ENCODE results near the gene SETBP1.

SETBP1 gene

DNA sequence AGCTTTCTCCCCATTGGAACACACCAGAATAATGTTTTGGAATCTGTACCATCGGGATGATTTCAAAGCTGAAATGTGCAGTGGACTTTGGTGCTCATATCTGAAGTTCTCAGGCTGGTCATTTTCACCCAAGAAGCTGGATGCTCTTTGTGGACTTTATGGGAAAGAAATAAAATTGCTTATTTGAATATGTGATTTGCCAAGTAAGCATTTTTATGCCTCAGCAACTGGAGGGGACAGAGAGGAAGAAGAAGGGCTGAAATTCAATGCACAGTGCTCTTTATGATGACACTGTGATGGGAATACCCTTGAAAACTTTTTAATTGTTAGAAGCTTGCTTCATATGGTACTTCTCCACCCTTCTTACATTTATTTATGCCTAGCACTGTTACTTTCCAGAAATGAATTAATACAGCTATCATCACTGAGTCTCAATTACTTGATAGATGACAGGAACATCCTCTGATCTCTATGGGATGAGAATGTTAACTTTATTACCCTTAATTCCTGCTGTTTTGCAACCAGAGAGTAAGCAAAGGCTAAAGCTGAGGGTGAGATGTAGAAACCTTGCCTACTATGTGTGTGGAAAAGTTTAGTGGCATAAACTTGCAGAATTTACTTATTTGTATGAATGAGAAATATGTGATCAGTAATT lies 23.6 kb downstream of the SETBP1 start (continued):
- TF ChIP-seq, protein P1, sequence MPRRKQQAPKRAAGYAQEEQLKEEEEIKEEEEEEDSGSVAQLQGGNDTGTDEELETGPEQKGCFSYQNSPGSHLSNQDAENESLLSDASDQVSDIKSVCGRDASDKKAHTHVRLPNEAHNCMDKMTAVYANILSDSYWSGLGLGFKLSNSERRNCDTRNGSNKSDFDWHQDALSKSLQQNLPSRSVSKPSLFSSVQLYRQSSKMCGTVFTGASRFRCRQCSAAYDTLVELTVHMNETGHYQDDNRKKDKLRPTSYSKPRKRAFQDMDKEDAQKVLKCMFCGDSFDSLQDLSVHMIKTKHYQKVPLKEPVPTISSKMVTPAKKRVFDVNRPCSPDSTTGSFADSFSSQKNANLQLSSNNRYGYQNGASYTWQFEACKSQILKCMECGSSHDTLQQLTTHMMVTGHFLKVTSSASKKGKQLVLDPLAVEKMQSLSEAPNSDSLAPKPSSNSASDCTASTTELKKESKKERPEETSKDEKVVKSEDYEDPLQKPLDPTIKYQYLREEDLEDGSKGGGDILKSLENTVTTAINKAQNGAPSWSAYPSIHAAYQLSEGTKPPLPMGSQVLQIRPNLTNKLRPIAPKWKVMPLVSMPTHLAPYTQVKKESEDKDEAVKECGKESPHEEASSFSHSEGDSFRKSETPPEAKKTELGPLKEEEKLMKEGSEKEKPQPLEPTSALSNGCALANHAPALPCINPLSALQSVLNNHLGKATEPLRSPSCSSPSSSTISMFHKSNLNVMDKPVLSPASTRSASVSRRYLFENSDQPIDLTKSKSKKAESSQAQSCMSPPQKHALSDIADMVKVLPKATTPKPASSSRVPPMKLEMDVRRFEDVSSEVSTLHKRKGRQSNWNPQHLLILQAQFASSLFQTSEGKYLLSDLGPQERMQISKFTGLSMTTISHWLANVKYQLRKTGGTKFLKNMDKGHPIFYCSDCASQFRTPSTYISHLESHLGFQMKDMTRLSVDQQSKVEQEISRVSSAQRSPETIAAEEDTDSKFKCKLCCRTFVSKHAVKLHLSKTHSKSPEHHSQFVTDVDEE (CRISPR knock-in tag; IDR thresholded peaks at IDR 0.05), result no peak
- no peak for TF ChIP-seq PPARA (CRISPR knock-in tag; IDR thresholded peaks at IDR 0.05; ENCODE audit: borderline replicate concordance)
- TF ChIP-seq, protein P2, sequence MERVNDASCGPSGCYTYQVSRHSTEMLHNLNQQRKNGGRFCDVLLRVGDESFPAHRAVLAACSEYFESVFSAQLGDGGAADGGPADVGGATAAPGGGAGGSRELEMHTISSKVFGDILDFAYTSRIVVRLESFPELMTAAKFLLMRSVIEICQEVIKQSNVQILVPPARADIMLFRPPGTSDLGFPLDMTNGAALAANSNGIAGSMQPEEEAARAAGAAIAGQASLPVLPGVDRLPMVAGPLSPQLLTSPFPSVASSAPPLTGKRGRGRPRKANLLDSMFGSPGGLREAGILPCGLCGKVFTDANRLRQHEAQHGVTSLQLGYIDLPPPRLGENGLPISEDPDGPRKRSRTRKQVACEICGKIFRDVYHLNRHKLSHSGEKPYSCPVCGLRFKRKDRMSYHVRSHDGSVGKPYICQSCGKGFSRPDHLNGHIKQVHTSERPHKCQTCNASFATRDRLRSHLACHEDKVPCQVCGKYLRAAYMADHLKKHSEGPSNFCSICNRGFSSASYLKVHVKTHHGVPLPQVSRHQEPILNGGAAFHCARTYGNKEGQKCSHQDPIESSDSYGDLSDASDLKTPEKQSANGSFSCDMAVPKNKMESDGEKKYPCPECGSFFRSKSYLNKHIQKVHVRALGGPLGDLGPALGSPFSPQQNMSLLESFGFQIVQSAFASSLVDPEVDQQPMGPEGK (CRISPR knock-in tag; IDR thresholded peaks at IDR 0.05; ENCODE audit: borderline replicate concordance), result no peak
- no peak for TF ChIP-seq ARNTL (CRISPR knock-in tag; IDR thresholded peaks at IDR 0.05; ENCODE audit: borderline replicate concordance, low read depth)
- no peak for TF ChIP-seq ESRRG (CRISPR knock-in tag; IDR thresholded peaks at IDR 0.05)
- no peak for TF ChIP-seq RARB (CRISPR knock-in tag; IDR thresholded peaks at IDR 0.05)

DNA sequence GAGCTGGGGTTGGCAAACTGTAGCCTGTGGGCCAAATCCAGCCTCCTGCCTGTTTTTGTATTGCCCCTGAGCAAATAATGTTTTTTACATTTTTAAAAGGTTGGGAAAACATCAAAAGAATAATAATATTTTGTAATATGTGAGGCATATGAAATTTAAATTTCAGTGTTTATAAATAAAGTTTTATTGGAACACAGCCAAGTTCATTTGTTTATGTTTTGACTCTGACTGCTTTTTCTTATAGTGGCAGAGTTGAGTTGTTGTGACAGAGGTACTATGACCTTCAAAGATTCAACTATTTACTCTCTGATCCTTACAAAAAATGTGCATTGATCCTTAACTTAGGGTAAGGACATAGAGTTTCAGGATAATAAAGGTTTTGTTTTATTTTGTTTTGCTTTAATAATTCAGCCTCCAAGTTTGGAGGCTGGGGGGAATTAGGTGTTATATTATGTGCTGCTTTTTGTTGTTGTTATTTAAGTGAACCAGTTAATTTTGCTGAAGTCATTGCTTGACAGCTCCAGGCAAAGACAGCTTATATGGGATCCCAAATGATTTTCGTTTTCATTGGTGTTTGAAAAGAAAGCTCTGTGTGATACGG lies 24.5 kb downstream of the SETBP1 start:
- ATAC-seq, result no peak
- TF ChIP-seq SNAI2 (CRISPR knock-in tag; IDR thresholded peaks at IDR 0.05) (no peak), ZFP3 (CRISPR knock-in tag; IDR thresholded peaks at IDR 0.05) (no peak)
- TF ChIP-seq, protein P2 (CRISPR knock-in tag; IDR thresholded peaks at IDR 0.05; ENCODE audit: borderline replicate concordance), result no peak
- TF ChIP-seq, protein P1 (CRISPR knock-in tag; IDR thresholded peaks at IDR 0.05), result no peak

GRCh38 chr18:44708451-44709083 lies 27.9 kb downstream of the SETBP1 start:
- TF ChIP-seq, protein P1 (CRISPR knock-in tag; IDR thresholded peaks at IDR 0.05), result no peak
- TF ChIP-seq ARNTL (CRISPR knock-in tag; IDR thresholded peaks at IDR 0.05; ENCODE audit: borderline replicate concordance, low read depth), result no peak
- TF ChIP-seq, protein P3, sequence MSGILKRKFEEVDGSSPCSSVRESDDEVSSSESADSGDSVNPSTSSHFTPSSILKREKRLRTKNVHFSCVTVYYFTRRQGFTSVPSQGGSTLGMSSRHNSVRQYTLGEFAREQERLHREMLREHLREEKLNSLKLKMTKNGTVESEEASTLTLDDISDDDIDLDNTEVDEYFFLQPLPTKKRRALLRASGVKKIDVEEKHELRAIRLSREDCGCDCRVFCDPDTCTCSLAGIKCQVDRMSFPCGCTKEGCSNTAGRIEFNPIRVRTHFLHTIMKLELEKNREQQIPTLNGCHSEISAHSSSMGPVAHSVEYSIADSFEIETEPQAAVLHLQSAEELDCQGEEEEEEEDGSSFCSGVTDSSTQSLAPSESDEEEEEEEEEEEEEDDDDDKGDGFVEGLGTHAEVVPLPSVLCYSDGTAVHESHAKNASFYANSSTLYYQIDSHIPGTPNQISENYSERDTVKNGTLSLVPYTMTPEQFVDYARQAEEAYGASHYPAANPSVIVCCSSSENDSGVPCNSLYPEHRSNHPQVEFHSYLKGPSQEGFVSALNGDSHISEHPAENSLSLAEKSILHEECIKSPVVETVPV (CRISPR knock-in tag; IDR thresholded peaks at IDR 0.05), result no peak
- TF ChIP-seq RARB (CRISPR knock-in tag; IDR thresholded peaks at IDR 0.05), result no peak
- no peak for TF ChIP-seq TCF4 (CRISPR knock-in tag; IDR thresholded peaks at IDR 0.05; ENCODE audit: borderline replicate concordance)
- TF ChIP-seq BACH2 (CRISPR knock-in tag; IDR thresholded peaks at IDR 0.05; ENCODE audit: borderline replicate concordance), result no peak
- TF ChIP-seq ZNF565 (CRISPR knock-in tag; conservative IDR thresholded peaks at IDR 0.05; ENCODE audit: low read depth), result no peak
- no peak for TF ChIP-seq ZNF8 (CRISPR knock-in tag; IDR thresholded peaks at IDR 0.05)
- ATAC-seq, result no peak

Measured in SK-N-SH treated with all-trans-retinoic acid at 6 μM for 48 hours (cell line).